ENCODE measurements around the gene S100A8.

S100A8 gene

DNA sequence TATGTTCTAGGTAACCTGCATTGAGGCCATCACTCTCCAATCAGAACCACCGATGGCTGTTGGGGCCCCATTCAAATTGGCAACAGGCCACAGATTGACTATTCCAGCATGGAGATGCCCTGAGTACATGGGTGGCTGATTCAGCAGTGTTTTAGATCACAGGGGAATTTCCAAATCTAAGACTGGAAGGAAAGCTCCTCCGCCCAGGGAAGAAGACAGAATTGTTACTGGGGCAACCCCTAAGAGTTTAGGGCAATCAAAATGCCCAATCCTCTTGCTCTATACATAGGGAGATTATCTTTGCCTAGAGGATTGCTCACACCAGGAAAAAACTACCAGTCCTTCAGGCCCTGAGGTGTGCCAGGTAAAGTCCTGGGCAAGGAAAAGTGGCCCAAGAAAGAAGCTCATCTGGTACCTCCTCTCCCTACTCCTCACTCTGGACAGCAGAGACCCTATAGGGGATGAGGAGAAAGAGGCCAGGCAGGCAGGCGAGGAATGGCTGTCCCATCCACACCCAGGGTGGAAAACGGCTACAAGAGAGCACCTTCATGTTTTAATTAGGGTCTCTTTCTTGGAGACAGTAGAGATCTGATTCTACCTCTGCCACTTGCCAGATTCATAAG lies 5.8 kb downstream of the S100A8 start:
- H3K27ac ChIP-seq = no peak overlapping the region

DNA sequence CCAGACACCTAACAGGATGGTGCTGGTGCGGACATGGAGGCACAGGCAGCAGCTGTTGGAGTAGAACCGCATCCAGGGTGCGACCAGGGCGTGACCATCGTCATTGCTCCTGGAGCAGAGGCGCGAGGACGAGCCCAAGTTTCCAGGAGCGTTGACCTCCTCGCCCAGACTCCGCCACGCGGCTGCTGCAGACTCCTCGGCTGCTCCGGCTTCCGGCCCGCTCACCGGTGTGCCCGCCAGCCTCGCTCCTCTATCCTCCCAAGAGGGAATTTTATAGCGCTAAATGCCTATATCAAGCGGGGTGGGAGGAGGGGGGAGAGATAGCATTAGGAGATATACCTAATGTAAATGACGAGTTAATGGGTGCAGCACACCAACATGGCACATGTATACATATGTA lies 10.2 kb downstream of the S100A8 start:
- no peak for TF ChIP-seq ZFX (IDR thresholded peaks at IDR 0.05)
- TF ChIP-seq, protein P1, sequence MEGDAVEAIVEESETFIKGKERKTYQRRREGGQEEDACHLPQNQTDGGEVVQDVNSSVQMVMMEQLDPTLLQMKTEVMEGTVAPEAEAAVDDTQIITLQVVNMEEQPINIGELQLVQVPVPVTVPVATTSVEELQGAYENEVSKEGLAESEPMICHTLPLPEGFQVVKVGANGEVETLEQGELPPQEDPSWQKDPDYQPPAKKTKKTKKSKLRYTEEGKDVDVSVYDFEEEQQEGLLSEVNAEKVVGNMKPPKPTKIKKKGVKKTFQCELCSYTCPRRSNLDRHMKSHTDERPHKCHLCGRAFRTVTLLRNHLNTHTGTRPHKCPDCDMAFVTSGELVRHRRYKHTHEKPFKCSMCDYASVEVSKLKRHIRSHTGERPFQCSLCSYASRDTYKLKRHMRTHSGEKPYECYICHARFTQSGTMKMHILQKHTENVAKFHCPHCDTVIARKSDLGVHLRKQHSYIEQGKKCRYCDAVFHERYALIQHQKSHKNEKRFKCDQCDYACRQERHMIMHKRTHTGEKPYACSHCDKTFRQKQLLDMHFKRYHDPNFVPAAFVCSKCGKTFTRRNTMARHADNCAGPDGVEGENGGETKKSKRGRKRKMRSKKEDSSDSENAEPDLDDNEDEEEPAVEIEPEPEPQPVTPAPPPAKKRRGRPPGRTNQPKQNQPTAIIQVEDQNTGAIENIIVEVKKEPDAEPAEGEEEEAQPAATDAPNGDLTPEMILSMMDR (conservative IDR thresholded peaks at IDR 0.05) = no peak

More for the DNA sequence above, 5.8 kb downstream of the S100A8 start:
- TF ChIP-seq ZFX (IDR thresholded peaks at IDR 0.05) = no peak

DNA sequence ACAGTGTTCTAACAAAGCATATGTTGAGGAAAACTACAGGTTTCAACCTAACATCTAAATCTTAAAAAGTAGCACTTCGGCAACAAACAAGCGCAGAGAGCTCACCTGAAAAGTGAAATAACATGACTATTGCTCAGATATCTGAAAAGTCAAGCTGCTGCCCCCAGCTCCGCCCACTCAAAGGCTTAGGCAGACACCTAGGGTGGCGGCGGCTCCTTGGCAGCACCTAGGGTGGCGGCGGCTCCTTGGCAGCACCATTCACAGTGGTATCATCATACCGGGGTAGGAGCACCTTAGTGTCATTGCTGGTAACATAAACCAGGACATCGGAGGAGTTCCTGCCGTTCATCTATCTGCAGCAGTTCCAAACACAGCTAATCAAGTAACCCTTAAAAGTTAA lies 11.3 kb downstream of the S100A8 start:
- TF ChIP-seq, protein P1 (conservative IDR thresholded peaks at IDR 0.05) = no peak
- TF ChIP-seq ZFX (IDR thresholded peaks at IDR 0.05) = no peak
- H3K27ac ChIP-seq = no peak overlapping the region

More for the DNA sequence above, 10.2 kb downstream of the S100A8 start:
- no peak overlapping the region for H3K27ac ChIP-seq

DNA sequence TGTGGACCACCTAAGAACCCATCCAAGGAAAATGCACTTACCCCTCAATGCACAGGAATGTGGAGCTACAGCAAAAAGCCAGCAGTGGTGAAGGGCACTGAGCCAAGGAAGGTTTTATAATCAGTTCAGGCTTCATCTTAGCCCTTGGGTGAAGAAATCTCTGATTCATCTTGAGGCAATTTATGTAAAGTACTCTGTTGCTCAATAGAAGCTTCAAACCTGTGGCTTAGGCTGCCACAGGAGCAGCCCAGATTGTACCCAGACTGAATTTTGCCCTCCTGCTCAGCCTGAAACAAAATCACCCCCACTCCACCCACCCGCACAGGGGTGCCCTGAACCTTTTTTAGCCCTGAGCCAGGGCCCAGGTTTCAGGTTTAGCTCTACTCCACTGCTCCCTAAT lies 15.4 kb downstream of the S100A8 start, which contains the start of gene S100A12:
Gene S100A12, minus strand, starts transcription at position 111 of the 400 bp plus-strand sequence. CDS start 1,029 bp downstream, outside the sequence.
- TF ChIP-seq ZFX (IDR thresholded peaks at IDR 0.05) = no peak
- TF ChIP-seq, protein P1 (conservative IDR thresholded peaks at IDR 0.05) = no peak
- no peak within 1 kb of the TSS for H3K27ac ChIP-seq

DNA sequence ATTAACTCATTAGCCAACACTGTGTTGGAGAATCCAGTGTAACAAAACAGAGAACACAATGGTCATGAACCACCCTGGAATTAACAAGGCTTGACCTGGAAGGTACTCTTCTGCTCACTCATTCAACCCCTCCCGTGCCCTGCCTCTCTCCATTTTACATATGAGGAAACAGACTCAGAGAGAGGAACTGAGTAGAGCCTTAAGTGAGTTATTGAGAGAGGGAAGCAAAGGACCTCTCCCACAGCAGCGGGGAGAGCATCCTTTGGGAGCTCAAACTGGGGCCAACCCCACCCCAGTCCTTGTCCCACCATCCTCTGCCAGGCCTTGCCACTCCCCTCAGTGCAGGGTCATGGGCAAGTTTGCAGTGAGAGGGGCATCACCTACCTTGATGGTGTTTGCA lies 16.8 kb downstream of the S100A8 start:
- TF ChIP-seq, protein P1 (conservative IDR thresholded peaks at IDR 0.05) = no peak
- no peak for TF ChIP-seq ZFX (IDR thresholded peaks at IDR 0.05)

DNA sequence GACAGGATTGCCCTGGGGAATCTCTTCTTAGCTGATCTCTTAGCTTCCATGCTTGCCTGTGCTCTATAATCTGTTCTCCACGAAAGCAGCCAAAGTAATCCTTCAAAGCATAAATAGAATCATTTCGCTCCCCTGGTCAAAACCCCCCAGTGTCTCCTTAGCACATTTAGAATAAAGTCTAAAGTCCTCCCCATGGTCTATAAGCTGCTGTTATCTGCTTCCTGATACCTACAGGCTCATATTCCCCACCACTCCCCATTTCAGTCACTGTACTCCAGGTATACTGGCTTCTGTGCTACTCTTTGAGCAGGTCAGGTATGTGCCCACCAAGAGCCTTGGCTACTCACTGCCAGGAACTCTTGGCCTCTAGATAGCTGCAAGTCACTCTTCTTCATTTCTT lies 18.3 kb downstream of the S100A8 start:
- TF ChIP-seq, protein P1 (conservative IDR thresholded peaks at IDR 0.05) = no peak
- no peak for TF ChIP-seq ZFX (IDR thresholded peaks at IDR 0.05)
- no peak overlapping the region for H3K27ac ChIP-seq

More for the DNA sequence above, 16.8 kb downstream of the S100A8 start:
- H3K27ac ChIP-seq = no peak overlapping the region

DNA sequence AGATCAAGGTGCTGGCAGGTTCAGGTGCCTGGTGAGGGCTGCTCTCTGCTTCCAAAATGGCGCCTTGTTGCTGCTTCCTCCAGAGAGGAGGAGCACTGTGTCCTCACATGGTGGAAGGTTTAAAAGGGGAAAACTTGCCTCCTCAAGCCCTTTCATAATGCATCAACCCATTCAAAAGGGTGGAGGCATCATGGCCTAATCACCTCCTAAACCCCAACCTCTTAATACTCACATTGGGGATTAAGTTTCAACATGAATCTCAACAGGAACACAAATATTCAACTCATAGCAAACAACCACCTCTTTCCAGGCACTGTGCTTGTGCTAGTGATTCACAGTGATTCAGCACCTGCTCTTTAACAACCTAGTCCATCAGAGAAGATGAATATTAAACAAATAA lies 19.6 kb downstream of the S100A8 start:
- no peak for TF ChIP-seq ZFX (IDR thresholded peaks at IDR 0.05)
- TF ChIP-seq, protein P1 (conservative IDR thresholded peaks at IDR 0.05) = no peak
- H3K27ac ChIP-seq = no peak overlapping the region

DNA sequence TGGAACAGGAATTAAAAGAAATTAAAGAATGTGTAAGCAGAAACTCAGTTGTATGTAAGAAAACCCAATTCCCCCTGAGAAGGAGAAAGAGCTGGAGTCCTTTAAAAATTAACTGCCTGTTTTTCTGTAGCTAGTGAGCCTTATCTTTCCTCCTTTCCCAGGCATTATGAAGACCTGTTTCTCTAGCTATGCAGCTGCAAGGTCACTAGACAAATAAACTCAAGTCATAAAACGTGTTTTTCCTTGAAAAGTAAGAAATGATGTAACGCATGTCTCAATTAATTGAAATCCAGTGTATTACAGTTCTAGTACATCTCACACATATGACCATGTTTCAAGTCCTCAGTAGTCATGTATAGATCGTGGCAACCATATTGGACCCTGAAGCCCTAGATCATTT lies 20.7 kb downstream of the S100A8 start:
- no peak for TF ChIP-seq ZFX (IDR thresholded peaks at IDR 0.05)
- TF ChIP-seq, protein P1 (conservative IDR thresholded peaks at IDR 0.05) = no peak
- H3K27ac ChIP-seq = no peak overlapping the region

Data from C4-2B (cell line).